ENCODE data around the gene TMEM266. TPM values are rescaled to one million over a fixed set of nuclear protein-coding genes. Genes with fewer than 3 reads are reported as not detected.

The TMEM266 gene
- total and polyA plus RNA-seq, 2 of the 4 experiments (the other 2 are of a cell fraction), result not detected

- H3K79me1 ChIP-seq (ENCODE audit: low read depth in 1 of 2, low read length in 2 of 2), result 0 out of 4 replicates have a peak, but pooled peaks cover 0 to 4% of the 10 kb centered on the region in 2 experiments
- intact Hi-C loops (cut with micrococcal nuclease) (no loop called here), in situ Hi-C loops (cut with MboI; ENCODE audit: low sequenced_read_pairs) (no loop called here), dilution Hi-C loops (cut with HindIII; ENCODE audit: low sequenced_read_pairs, unreplicated experiment) (no loop called here)
- no peak overlapping the region for H3K4ac ChIP-seq (ENCODE audit: low read depth, low read length)
- H3K27ac ChIP-seq (ENCODE audit: insufficient read depth, low read length), result no peak overlapping the region
- no peak overlapping the region for H2AK9ac ChIP-seq (replicated peaks; ENCODE audit: low read depth, low read length, poor library complexity)
- H4K20me1 ChIP-seq (ENCODE audit: insufficient read depth, low read length), result peaks cover 10% of the 10 kb centered on the region
- H3K4me2 ChIP-seq (ENCODE audit: low read depth, low read length), result no peak overlapping the region
- H4K8ac ChIP-seq (ENCODE audit: low read depth in 2 of 2, low read length in 2 of 2), result no peak overlapping the region
- H3K9me1 ChIP-seq (ENCODE audit: insufficient read depth, low read length), result peaks cover 29% of the 10 kb centered on the region
- H3K36me3 ChIP-seq (ENCODE audit: control insufficient read depth, insufficient read depth, low read length), result no peaks in the 10 kb centered on the region
- H3K27me3 ChIP-seq (ENCODE audit: control insufficient read depth, insufficient read depth, low read length), result no peaks in the 10 kb centered on the region
- H3K9me3 ChIP-seq (ENCODE audit: control insufficient read depth, insufficient read depth, low read length), result no peaks in the 10 kb centered on the region
- ChIA-PET CTCF (interaction anchor here (0.5 kb wide), 1 partner anchor 112 kb away, joined by 3 read pairs; no protein-coding TSS in a partner anchor), POLR2A (ENCODE audit: unreplicated experiment) (no interaction called here)
- H2BK5ac ChIP-seq (ENCODE audit: low read depth, low read length, poor library complexity, severe bottlenecking), result no peak overlapping the region
- no peak overlapping the region for H2BK20ac ChIP-seq (ENCODE audit: low read depth, low read length)
- H4K91ac ChIP-seq (ENCODE audit: insufficient read depth, low read depth, low read length), result no peak overlapping the region
- no peak overlapping the region for H2AK5ac ChIP-seq (ENCODE audit: low read depth, low read length)
- ATAC-seq (ENCODE audit: low read depth) (no peak), DNase-seq (no peak)
- H3K9ac ChIP-seq (ENCODE audit: low read depth, low read length), result no peak overlapping the region
- no peak overlapping the region for H2AFZ ChIP-seq (replicated peaks; ENCODE audit: low read length, poor library complexity)
- no peak overlapping the region for H3K56ac ChIP-seq (ENCODE audit: extremely low read depth, insufficient read depth, low read length)
- no peak overlapping the region for H3K18ac ChIP-seq (ENCODE audit: low read depth, low read length)
- no peak overlapping the region for H3K4me3 ChIP-seq (ENCODE audit: insufficient read depth, low read depth, low read length)
- H3K4me1 ChIP-seq (ENCODE audit: control insufficient read depth, insufficient read depth, low read length), result peaks cover 25% of the 10 kb centered on the region
- no TSS peak for BruUV-seq (replicated peaks)
- no peak for TF ChIP-seq USF2 (IDR thresholded peaks at IDR 0.05; ENCODE audit: low read depth, low read length)
- TF ChIP-seq CTCF (conservative IDR thresholded peaks at IDR 0.05; ENCODE audit: low read depth, low read length), result no peak
- TF ChIP-seq ELK1 (IDR thresholded peaks at IDR 0.05; ENCODE audit: borderline replicate concordance, low read depth, low read length), result no peak
- no peak for TF ChIP-seq MAFK (IDR thresholded peaks at IDR 0.05; ENCODE audit: low read depth, low read length)
- no peak for TF ChIP-seq RAD21 (IDR thresholded peaks at IDR 0.05; ENCODE audit: low read length)
- TF ChIP-seq RFX5 (IDR thresholded peaks at IDR 0.05; ENCODE audit: low read depth, low read length), result no peak
- no peak for TF ChIP-seq POLR2A (IDR thresholded peaks at IDR 0.05; ENCODE audit: low read depth, low read length)
- TF ChIP-seq RCOR1 (IDR thresholded peaks at IDR 0.05; ENCODE audit: insufficient replicate concordance, low read length), result no peak
- no peak for TF ChIP-seq MXI1 (IDR thresholded peaks at IDR 0.05; ENCODE audit: borderline replicate concordance, low read depth, low read length)
- TF ChIP-seq CHD1 (IDR thresholded peaks at IDR 0.05; ENCODE audit: low read depth, low read length), result no peak
- TF ChIP-seq NFE2L2 (IDR thresholded peaks at IDR 0.05; ENCODE audit: low read depth, low read length), result no peak
- TF ChIP-seq SMC3 (IDR thresholded peaks at IDR 0.05; ENCODE audit: low read depth, low read length), result no peak
- no peak for TF ChIP-seq FOS (IDR thresholded peaks at IDR 0.05; ENCODE audit: low read depth, low read length)
- TF ChIP-seq CEBPB (IDR thresholded peaks at IDR 0.05; ENCODE audit: low read depth, low read length), result no peak
- no peak for TF ChIP-seq MAZ (IDR thresholded peaks at IDR 0.05; ENCODE audit: borderline replicate concordance, low read depth, low read length)
- TF ChIP-seq BHLHE40 (IDR thresholded peaks at IDR 0.05; ENCODE audit: low read depth, low read length), result no peak
- H2BK15ac ChIP-seq (ENCODE audit: low read depth, low read length), result no peak overlapping the region
- no peak overlapping the region for H4K5ac ChIP-seq (ENCODE audit: low read depth, low read length)
- H3K23ac ChIP-seq (ENCODE audit: low read depth, low read length), result no peak overlapping the region
- no peak overlapping the region for H2BK120ac ChIP-seq (ENCODE audit: low read depth, low read length)
- 100% methylated on average over 2 of the region's 6 CpGs; no CpG with 5 or more reads in 1 of the 2 experiments for WGBS, 2 experiments (ENCODE audit: extremely low coverage in 2 of 2, insufficient read length in 1 of 2)
- no peak overlapping the region for H3K14ac ChIP-seq (replicated peaks; ENCODE audit: low read depth, low read length)
Measured at GRCh38 chr15:76200083-76200465, 140.3 kb downstream of the TMEM266 start.
